Skeletal muscle satellite cell (primary cell): ENCODE measurements around the gene SMTNL2. TPM values are rescaled to one million over a fixed set of nuclear protein-coding genes. Genes with fewer than 3 reads are reported as not detected.
"Not testable (repeated sequence)": the region's sequence is repeated elsewhere in the genome, so short reads cannot be mapped to it uniquely, and the experiment has no call there.

ENCODE experiments used
- H3K27me3 ChIP-seq: 2 replicates; pipeline ENCODE4 v1.7.0; 2013; ENCODE audit warnings: low read length; ENCODE audit not compliant: control insufficient read depth, insufficient read depth
- H3K36me3 ChIP-seq: 2 replicates; pipeline ENCODE4 v1.7.0; 2013; ENCODE audit warnings: mild to moderate bottlenecking, control low read depth, low read length; ENCODE audit not compliant: insufficient read depth
- H3K4me1 ChIP-seq: 2 replicates; pipeline ENCODE4 v1.7.0; 2013; ENCODE audit warnings: low read length; ENCODE audit not compliant: control insufficient read depth, insufficient read depth
- H3K4me2 ChIP-seq: 2 replicates; pipeline ENCODE4 v1.7.0; 2013; ENCODE audit warnings: mild to moderate bottlenecking, low read length
- H3K4me3 ChIP-seq: 2 replicates; pipeline ENCODE4 v1.7.0; 2013; ENCODE audit warnings: low read length
- H3K9ac ChIP-seq: 2 replicates; pipeline ENCODE4 v1.7.0; 2013; ENCODE audit warnings: mild to moderate bottlenecking, low read depth, low read length, moderate library complexity
- H3K9me3 ChIP-seq: replicated peaks from 2 replicates; pipeline ENCODE4 v1.7.0; 2013; ENCODE audit warnings: mild to moderate bottlenecking, control low read depth, low read length
- small RNA-seq: library from RNA; depleted of rRNA; stranded (forward); fragments of <200 nt; gene quantifications from one replicate; pipeline ENCODE3, GENCODE V24; 2012

Gene SMTNL2

DNA sequence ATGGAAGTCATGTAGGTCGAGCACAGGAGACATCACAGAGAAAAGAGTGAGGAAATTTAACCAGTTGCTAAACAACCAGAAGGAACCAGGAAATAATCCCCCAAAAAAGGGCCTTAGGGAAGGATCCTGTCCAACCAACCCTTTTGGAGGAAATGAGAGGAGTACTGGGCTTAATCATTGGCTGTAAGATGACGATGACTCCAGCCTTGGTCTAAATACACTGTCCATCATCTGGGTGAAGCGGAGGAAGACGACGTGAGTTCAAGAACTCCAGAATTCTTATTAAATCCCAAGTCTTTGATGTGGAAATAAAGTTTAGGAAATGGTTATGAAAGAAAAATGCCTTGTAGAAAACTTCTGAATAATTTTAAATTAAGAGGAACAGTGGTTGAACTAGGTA, 68.7 kb downstream of the SMTNL2 start:
- H3K4me3 ChIP-seq: no peak overlapping the region
- no peak overlapping the region for H3K4me2 ChIP-seq
- H3K9ac ChIP-seq: no peak overlapping the region
- no peaks in the 10 kb centered on the region for H3K36me3 ChIP-seq
- H3K27me3 ChIP-seq: peaks cover 42% of the 10 kb centered on the region
- H3K4me1 ChIP-seq: no peaks in the 10 kb centered on the region
- no peaks in the 10 kb centered on the region for H3K9me3 ChIP-seq

DNA sequence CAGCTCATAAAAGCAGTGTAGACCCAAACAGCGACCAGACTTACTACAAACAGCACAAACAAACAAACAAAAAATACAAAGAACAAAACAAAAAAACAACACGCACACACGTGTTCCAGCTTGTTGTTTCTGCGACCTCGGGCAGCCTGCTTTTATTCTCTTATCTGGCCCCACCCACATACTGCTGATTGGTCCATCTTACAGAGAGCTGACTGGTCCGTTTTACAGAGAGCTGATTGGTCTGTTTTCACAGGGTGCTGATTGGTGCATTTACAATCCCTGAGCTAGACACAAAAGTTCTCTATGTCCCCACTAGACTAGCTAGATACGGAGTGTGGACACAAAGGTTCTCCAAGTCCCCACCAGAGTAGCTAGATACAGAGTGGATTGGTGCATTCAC, 71.6 kb downstream of the SMTNL2 start:
- H3K4me2 ChIP-seq: not testable (repeated sequence)

DNA sequence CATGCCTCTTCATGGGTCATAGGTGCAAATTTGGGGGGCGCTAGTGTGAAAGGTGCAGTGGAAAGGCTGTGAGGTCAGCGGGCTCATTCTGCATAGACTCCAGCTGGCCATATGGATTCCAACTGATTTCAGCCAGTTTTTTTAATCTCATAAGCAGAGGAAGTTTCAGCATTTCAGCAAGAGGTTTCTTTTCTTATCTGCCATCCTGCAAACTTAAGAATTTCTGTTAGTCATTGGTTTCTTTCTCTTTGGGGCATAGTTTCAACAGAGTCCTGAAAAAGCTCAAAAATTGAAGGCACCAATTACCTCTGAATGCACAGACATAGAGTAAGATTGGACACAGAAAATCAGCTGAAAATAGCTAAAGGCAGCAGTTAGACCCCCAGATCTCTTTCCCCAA, 73.3 kb downstream of the SMTNL2 start:
- no peaks in the 10 kb centered on the region for H3K36me3 ChIP-seq
- H3K4me3 ChIP-seq: no peak overlapping the region
- no peak overlapping the region for H3K4me2 ChIP-seq
- no peak overlapping the region for H3K9ac ChIP-seq
- H3K9me3 ChIP-seq: no peaks in the 10 kb centered on the region
- peaks cover 2% of the 10 kb centered on the region for H3K4me1 ChIP-seq
- H3K27me3 ChIP-seq: peaks cover 19% of the 10 kb centered on the region

More for the DNA sequence above, 71.6 kb downstream of the SMTNL2 start:
- not testable (repeated sequence) for H3K36me3 ChIP-seq, H3K9me3 ChIP-seq, H3K4me3 ChIP-seq, H3K4me1 ChIP-seq, H3K9ac ChIP-seq
- peaks cover 26% of the 10 kb centered on the region for H3K27me3 ChIP-seq

Small RNAs within 50 kb of the gene (small RNA-seq; reads per million reads assigned to genes)
- gene RNU6-955P: not detected
